ENCODE measurements around the gene PRSS21. TPM values are rescaled to one million over a fixed set of nuclear protein-coding genes. Genes with fewer than 3 reads are reported as not detected.

PRSS21 gene
- total and polyA plus RNA-seq, 4 donors: 0.18 to 1.0 (median 0.26) TPM; not detected in 1

DNA sequence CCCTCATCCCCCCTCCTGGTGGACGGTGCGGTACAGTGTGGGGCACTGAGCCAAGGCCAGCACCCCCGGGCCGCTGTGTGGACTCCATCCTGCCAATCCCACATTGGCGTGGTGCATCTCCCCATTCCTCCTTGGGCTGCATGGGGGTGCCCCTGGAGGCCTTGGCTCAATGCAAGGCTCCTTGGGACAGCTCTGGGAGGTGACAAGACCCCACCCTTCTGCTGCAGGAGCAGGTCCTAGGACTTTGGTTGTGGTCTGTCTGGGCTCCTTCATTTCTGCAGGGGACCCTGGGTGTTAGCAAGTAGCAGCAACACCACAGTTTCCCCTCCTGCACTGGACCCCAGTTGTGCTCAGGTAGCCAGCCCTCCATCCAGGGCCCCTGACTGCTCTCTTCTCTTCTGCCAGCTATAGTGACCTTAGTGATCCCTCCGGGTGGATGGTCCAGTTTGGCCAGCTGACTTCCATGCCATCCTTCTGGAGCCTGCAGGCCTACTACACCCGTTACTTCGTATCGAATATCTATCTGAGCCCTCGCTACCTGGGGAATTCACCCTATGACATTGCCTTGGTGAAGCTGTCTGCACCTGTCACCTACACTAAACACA lies 1.3 kb downstream of the PRSS21 start (continued):
- TF ChIP-seq, protein P1, sequence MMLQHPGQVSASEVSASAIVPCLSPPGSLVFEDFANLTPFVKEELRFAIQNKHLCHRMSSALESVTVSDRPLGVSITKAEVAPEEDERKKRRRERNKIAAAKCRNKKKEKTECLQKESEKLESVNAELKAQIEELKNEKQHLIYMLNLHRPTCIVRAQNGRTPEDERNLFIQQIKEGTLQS (IDR thresholded peaks at IDR 0.05): no peak

DNA sequence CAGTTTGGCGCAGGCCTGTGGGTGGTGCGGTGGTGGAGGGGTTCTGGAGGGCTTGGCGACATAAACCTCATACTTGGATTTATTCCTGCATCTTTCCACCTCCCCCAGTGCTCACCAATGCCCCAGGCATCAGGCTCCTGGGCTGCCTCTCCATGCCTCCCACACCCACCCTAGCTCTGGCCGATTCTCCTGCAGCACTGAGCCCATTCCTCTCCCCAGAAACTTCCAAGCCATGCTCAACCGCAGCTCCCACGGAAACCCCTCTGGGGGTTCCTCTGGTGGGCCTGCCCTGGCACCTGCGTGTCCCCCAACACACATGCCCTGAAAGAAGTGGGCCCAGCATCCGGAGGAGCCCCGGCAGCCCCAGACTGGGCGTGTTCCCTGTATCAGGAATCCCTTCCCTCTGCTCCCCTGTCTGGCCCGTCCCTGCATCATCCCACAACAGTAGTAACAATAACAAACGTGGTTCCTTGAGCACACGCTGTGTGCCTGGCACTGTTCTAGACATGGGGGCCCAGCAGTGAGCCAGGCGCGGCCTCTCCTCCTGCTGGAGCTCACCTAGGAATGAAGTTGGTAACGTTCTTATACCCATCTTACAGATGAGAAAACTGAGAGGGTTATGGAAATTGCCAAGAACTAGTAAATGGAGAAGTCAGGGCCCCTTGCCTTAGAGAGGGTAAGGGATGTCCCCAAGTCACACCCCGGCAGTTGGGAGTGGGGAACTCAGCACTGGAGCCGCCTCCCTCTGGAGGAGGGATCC lies 2.3 kb downstream of the PRSS21 start:
- no peak overlapping the region for H3K9ac ChIP-seq (ENCODE audit: low read depth in 1 of 2, low read length in 2 of 2)
- TF ChIP-seq YY1 (IDR thresholded peaks at IDR 0.05) (no peak), TAF1 (conservative IDR thresholded peaks at IDR 0.05) (no peak), NR2F2 (IDR thresholded peaks at IDR 0.05) (no peak), JUND (IDR thresholded peaks at IDR 0.05) (no peak), RXRA (IDR thresholded peaks at IDR 0.05) (no peak)
- TF ChIP-seq, protein P2, sequence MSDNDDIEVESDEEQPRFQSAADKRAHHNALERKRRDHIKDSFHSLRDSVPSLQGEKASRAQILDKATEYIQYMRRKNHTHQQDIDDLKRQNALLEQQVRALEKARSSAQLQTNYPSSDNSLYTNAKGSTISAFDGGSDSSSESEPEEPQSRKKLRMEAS (IDR thresholded peaks at IDR 0.05): no peak
- TF ChIP-seq, protein P3, sequence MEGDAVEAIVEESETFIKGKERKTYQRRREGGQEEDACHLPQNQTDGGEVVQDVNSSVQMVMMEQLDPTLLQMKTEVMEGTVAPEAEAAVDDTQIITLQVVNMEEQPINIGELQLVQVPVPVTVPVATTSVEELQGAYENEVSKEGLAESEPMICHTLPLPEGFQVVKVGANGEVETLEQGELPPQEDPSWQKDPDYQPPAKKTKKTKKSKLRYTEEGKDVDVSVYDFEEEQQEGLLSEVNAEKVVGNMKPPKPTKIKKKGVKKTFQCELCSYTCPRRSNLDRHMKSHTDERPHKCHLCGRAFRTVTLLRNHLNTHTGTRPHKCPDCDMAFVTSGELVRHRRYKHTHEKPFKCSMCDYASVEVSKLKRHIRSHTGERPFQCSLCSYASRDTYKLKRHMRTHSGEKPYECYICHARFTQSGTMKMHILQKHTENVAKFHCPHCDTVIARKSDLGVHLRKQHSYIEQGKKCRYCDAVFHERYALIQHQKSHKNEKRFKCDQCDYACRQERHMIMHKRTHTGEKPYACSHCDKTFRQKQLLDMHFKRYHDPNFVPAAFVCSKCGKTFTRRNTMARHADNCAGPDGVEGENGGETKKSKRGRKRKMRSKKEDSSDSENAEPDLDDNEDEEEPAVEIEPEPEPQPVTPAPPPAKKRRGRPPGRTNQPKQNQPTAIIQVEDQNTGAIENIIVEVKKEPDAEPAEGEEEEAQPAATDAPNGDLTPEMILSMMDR (IDR thresholded peaks at IDR 0.05; ENCODE audit: low read depth, low read length, missing input control): no peak
- H3K4me3 ChIP-seq (ENCODE audit: low read depth in 1 of 3, low read length in 3 of 3): no peak overlapping the region
- H3K9me3 ChIP-seq (ENCODE audit: control insufficient read depth in 4 of 4, low read length in 3 of 4): no peaks in the 10 kb centered on the region
- H3K4me1 ChIP-seq (ENCODE audit: control insufficient read depth in 4 of 4, insufficient read depth in 4 of 4, low read length in 3 of 4): no peaks in the 10 kb centered on the region
- DNase-seq (ENCODE audit: low spot score): no peak
- 84% methylated on average over 18 of the region's 18 CpGs for WGBS
- peaks cover 0 to 3% (median 0%) of the 10 kb centered on the region in 4 donors for H3K27me3 ChIP-seq (ENCODE audit: control insufficient read depth in 4 of 4, insufficient read depth in 4 of 4, low read length in 3 of 4)
- H3K36me3 ChIP-seq (ENCODE audit: control insufficient read depth in 4 of 4, insufficient read depth in 3 of 4, low read depth in 1 of 4, low read length in 3 of 4): no peaks in the 10 kb centered on the region
- no peak overlapping the region for H3K27ac ChIP-seq (ENCODE audit: low read depth in 1 of 2, low read length in 2 of 2)

DNA sequence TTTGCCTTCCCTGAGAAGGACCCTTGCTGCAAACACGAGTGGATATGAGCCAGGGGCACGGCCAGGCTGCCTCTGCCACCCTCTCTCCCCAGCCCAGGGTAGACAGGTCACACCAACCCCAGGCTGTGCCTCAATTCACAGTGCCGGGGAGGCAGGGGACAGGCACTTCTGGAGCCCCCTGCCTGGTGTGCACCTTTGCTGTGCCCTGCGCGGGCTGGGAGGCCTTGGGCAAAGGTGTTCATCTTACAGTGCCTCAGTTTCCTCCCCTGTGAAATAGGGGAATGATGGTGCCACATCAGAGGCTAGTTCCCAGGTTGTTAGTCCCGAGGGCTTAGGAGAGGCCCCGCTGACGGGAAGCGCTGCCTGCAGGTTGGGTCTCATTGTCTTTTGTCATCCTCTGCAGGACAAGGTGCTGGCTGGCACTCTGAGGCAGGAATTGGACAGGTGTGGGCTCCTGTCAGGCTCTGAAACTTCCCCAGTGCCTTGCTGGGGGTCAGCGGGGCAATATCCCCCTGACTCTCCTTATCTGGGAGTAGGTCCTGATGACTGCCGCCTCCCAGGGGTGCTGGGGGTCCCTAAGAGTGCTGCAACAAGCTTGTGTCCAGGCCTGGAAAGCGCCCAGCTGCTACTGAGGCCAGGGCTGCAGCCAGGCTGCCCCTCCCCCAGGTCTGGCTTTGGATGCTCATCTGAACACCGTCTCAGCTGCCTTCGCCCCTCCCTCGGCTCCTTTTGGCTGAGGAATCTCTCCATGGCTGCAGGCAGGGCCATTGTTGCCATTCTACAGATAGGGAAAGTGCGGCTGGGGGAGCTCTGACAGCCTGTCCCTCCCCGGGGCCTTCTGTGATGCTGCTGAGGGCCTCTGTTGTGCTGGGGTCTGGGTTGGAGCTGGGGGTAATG lies 3.1 kb downstream of the PRSS21 start:
- Histone ChIP-seq H3K9me3 (ENCODE audit: control insufficient read depth in 4 of 4, low read length in 3 of 4) (no peaks in the 10 kb centered on the region), H3K27ac (ENCODE audit: low read depth in 1 of 2, low read length in 2 of 2) (no peak overlapping the region), H3K4me1 (ENCODE audit: control insufficient read depth in 4 of 4, insufficient read depth in 4 of 4, low read length in 3 of 4) (no peaks in the 10 kb centered on the region), H3K4me3 (ENCODE audit: low read depth in 1 of 3, low read length in 3 of 3) (no peak overlapping the region), H3K36me3 (ENCODE audit: control insufficient read depth in 4 of 4, insufficient read depth in 3 of 4, low read depth in 1 of 4, low read length in 3 of 4) (no peaks in the 10 kb centered on the region), H3K27me3 (ENCODE audit: control insufficient read depth in 4 of 4, insufficient read depth in 4 of 4, low read length in 3 of 4) (peaks cover 0 to 3% (median 0%) of the 10 kb centered on the region in 4 donors), H3K9ac (ENCODE audit: low read depth in 1 of 2, low read length in 2 of 2) (no peak overlapping the region)
- no peak for DNase-seq (ENCODE audit: low spot score)
- 67% methylated on average over 17 of the region's 17 CpGs for WGBS
- TF ChIP-seq RAD21 (IDR thresholded peaks at IDR 0.05) (no peak), NR2F2 (IDR thresholded peaks at IDR 0.05) (no peak), TAF1 (conservative IDR thresholded peaks at IDR 0.05) (no peak), GABPA (IDR thresholded peaks at IDR 0.05 in 1 of 2, conservative IDR thresholded peaks at IDR 0.05 in 1 of 2) (no peak), EGR1 (IDR thresholded peaks at IDR 0.05; ENCODE audit: low read depth in 2 of 2) (no peak), FOXA1 (IDR thresholded peaks at IDR 0.05) (no peak), FOXA2 (IDR thresholded peaks at IDR 0.05) (no peak), JUND (IDR thresholded peaks at IDR 0.05) (no peak), HNF4A (conservative IDR thresholded peaks at IDR 0.05) (no peak), YY1 (IDR thresholded peaks at IDR 0.05) (no peak), SP1 (IDR thresholded peaks at IDR 0.05) (no peak), RXRA (IDR thresholded peaks at IDR 0.05) (no peak)
- TF ChIP-seq, protein P4, sequence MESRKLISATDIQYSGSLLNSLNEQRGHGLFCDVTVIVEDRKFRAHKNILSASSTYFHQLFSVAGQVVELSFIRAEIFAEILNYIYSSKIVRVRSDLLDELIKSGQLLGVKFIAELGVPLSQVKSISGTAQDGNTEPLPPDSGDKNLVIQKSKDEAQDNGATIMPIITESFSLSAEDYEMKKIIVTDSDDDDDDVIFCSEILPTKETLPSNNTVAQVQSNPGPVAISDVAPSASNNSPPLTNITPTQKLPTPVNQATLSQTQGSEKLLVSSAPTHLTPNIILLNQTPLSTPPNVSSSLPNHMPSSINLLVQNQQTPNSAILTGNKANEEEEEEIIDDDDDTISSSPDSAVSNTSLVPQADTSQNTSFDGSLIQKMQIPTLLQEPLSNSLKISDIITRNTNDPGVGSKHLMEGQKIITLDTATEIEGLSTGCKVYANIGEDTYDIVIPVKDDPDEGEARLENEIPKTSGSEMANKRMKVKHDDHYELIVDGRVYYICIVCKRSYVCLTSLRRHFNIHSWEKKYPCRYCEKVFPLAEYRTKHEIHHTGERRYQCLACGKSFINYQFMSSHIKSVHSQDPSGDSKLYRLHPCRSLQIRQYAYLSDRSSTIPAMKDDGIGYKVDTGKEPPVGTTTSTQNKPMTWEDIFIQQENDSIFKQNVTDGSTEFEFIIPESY (IDR thresholded peaks at IDR 0.05): no peak
- TF ChIP-seq, protein P3 (IDR thresholded peaks at IDR 0.05; ENCODE audit: low read depth, low read length, missing input control): no peak
- TF ChIP-seq, protein P1 (IDR thresholded peaks at IDR 0.05): no peak
- TF ChIP-seq, protein P2 (IDR thresholded peaks at IDR 0.05): no peak

All from liver (tissue), 9 donors.